Measurements from ENCODE around the gene GRHPR.

DNA sequence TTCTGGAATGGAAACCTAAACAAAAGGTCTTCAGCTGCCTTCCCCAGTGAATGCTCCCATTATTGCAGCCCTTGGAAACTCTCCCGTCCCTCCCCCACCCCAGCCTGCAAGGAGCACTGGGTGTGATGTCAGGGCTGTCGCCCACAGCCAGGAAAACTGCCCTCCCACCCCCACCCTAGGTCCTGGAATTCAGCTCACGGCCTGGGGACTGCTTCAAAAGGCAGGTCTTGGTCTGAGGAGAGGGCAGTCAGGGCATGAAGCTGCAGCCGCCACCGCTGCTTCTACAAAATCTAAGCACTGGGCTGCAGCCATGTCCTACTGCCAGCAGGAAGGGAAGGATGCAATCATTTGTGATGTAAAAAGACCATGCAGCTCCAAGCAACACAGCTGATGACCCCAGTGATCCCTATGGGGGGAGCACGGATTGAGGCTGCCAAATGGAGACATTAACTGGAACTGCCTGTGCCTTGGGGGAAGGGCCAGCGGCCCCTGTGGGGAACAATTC, 11.4 kb downstream of the GRHPR start:
- TF ChIP-seq, protein P1, sequence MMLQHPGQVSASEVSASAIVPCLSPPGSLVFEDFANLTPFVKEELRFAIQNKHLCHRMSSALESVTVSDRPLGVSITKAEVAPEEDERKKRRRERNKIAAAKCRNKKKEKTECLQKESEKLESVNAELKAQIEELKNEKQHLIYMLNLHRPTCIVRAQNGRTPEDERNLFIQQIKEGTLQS (IDR thresholded peaks at IDR 0.05): no peak
- TF ChIP-seq, protein P2, sequence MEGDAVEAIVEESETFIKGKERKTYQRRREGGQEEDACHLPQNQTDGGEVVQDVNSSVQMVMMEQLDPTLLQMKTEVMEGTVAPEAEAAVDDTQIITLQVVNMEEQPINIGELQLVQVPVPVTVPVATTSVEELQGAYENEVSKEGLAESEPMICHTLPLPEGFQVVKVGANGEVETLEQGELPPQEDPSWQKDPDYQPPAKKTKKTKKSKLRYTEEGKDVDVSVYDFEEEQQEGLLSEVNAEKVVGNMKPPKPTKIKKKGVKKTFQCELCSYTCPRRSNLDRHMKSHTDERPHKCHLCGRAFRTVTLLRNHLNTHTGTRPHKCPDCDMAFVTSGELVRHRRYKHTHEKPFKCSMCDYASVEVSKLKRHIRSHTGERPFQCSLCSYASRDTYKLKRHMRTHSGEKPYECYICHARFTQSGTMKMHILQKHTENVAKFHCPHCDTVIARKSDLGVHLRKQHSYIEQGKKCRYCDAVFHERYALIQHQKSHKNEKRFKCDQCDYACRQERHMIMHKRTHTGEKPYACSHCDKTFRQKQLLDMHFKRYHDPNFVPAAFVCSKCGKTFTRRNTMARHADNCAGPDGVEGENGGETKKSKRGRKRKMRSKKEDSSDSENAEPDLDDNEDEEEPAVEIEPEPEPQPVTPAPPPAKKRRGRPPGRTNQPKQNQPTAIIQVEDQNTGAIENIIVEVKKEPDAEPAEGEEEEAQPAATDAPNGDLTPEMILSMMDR (IDR thresholded peaks at IDR 0.05; ENCODE audit: low read depth, low read length, missing input control): no peak
- TF ChIP-seq TAF1 (conservative IDR thresholded peaks at IDR 0.05): no peak
- TF ChIP-seq, protein P3, sequence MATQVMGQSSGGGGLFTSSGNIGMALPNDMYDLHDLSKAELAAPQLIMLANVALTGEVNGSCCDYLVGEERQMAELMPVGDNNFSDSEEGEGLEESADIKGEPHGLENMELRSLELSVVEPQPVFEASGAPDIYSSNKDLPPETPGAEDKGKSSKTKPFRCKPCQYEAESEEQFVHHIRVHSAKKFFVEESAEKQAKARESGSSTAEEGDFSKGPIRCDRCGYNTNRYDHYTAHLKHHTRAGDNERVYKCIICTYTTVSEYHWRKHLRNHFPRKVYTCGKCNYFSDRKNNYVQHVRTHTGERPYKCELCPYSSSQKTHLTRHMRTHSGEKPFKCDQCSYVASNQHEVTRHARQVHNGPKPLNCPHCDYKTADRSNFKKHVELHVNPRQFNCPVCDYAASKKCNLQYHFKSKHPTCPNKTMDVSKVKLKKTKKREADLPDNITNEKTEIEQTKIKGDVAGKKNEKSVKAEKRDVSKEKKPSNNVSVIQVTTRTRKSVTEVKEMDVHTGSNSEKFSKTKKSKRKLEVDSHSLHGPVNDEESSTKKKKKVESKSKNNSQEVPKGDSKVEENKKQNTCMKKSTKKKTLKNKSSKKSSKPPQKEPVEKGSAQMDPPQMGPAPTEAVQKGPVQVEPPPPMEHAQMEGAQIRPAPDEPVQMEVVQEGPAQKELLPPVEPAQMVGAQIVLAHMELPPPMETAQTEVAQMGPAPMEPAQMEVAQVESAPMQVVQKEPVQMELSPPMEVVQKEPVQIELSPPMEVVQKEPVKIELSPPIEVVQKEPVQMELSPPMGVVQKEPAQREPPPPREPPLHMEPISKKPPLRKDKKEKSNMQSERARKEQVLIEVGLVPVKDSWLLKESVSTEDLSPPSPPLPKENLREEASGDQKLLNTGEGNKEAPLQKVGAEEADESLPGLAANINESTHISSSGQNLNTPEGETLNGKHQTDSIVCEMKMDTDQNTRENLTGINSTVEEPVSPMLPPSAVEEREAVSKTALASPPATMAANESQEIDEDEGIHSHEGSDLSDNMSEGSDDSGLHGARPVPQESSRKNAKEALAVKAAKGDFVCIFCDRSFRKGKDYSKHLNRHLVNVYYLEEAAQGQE (IDR thresholded peaks at IDR 0.05): no peak
- TF ChIP-seq FOXA1 (IDR thresholded peaks at IDR 0.05): no peak
- TF ChIP-seq GABPA (IDR thresholded peaks at IDR 0.05 in 1 of 2, conservative IDR thresholded peaks at IDR 0.05 in 1 of 2): no peak
- TF ChIP-seq, protein P4, sequence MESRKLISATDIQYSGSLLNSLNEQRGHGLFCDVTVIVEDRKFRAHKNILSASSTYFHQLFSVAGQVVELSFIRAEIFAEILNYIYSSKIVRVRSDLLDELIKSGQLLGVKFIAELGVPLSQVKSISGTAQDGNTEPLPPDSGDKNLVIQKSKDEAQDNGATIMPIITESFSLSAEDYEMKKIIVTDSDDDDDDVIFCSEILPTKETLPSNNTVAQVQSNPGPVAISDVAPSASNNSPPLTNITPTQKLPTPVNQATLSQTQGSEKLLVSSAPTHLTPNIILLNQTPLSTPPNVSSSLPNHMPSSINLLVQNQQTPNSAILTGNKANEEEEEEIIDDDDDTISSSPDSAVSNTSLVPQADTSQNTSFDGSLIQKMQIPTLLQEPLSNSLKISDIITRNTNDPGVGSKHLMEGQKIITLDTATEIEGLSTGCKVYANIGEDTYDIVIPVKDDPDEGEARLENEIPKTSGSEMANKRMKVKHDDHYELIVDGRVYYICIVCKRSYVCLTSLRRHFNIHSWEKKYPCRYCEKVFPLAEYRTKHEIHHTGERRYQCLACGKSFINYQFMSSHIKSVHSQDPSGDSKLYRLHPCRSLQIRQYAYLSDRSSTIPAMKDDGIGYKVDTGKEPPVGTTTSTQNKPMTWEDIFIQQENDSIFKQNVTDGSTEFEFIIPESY (IDR thresholded peaks at IDR 0.05): no peak
- peak; percentile 12 for TF ChIP-seq SP1 (IDR thresholded peaks at IDR 0.05)
- no peak for TF ChIP-seq RAD21 (IDR thresholded peaks at IDR 0.05)
- no peak for TF ChIP-seq JUND (IDR thresholded peaks at IDR 0.05)
- no peak for TF ChIP-seq EGR1 (IDR thresholded peaks at IDR 0.05; ENCODE audit: low read depth in 2 of 2)
- no peak for TF ChIP-seq YY1 (IDR thresholded peaks at IDR 0.05)
- TF ChIP-seq, protein P5, sequence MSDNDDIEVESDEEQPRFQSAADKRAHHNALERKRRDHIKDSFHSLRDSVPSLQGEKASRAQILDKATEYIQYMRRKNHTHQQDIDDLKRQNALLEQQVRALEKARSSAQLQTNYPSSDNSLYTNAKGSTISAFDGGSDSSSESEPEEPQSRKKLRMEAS (IDR thresholded peaks at IDR 0.05): no peak
- no peak for TF ChIP-seq HNF4G (IDR thresholded peaks at IDR 0.05)

Data from liver (tissue), 3 donors.